ENCODE results near the gene CCDC87.

CCDC87 gene

DNA sequence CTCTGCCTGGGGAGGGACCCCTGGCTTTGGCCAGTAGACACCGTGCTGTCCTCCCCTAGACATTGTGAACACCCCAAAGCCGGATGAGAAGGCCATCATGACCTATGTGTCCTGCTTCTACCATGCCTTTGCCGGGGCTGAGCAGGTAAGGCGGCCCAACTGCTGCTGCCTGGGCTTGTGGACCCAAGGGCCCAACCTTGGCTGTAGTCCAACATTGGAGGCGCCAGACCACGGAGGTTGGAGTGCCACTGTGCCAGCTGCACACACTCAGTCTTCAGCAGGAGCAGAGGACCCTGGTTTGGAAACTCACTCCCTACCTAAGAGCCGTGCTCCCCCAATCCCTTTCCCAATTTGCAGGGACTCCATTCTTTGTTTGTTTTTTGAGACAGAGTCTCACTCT lies 36.8 kb downstream of the CCDC87 start:
- Histone ChIP-seq H3K27me3 (ENCODE audit: insufficient read depth, poor library complexity, severe bottlenecking) (peaks cover 3% of the 10 kb centered on the region), H3K27ac (ENCODE audit: poor library complexity, severe bottlenecking) (no peak overlapping the region), H3K9me3 (ENCODE audit: severe bottlenecking) (no peaks in the 10 kb centered on the region), H3K36me3 (ENCODE audit: low read depth) (no peaks in the 10 kb centered on the region), H3K4me1 (ENCODE audit: insufficient read depth, poor library complexity, severe bottlenecking) (no peaks in the 10 kb centered on the region), H3K4me3 (ENCODE audit: severe bottlenecking) (no peak overlapping the region)
- TF ChIP-seq, protein P1, sequence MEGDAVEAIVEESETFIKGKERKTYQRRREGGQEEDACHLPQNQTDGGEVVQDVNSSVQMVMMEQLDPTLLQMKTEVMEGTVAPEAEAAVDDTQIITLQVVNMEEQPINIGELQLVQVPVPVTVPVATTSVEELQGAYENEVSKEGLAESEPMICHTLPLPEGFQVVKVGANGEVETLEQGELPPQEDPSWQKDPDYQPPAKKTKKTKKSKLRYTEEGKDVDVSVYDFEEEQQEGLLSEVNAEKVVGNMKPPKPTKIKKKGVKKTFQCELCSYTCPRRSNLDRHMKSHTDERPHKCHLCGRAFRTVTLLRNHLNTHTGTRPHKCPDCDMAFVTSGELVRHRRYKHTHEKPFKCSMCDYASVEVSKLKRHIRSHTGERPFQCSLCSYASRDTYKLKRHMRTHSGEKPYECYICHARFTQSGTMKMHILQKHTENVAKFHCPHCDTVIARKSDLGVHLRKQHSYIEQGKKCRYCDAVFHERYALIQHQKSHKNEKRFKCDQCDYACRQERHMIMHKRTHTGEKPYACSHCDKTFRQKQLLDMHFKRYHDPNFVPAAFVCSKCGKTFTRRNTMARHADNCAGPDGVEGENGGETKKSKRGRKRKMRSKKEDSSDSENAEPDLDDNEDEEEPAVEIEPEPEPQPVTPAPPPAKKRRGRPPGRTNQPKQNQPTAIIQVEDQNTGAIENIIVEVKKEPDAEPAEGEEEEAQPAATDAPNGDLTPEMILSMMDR (IDR thresholded peaks at IDR 0.05; ENCODE audit: poor library complexity, severe bottlenecking), result no peak
- no peak for DNase-seq (ENCODE audit: low spot score)
- no peak for ATAC-seq (ENCODE audit: low read depth)

DNA sequence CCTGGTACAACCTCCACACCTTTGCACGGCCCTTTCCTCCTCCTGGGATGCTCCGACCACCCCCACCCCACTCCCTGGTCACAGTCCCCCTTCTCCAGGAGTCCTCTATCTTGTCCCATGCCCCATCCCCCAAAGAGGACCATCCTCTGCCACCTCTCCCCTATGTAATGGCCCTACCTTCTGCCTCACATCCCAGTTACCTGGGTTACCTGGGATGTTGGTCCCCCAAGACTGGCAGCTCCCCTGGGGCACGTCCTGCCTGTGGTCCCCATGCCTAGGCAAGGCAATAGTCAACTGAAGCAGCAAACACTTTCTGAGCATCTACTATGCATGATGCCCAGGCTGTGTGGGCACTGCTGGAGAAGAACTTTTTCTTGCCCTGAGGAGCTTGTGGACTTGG lies 37.4 kb downstream of the CCDC87 start:
- Histone ChIP-seq H3K4me3 (ENCODE audit: severe bottlenecking) (no peak overlapping the region), H3K36me3 (ENCODE audit: low read depth) (no peaks in the 10 kb centered on the region), H3K4me1 (ENCODE audit: insufficient read depth, poor library complexity, severe bottlenecking) (no peaks in the 10 kb centered on the region), H3K27ac (ENCODE audit: poor library complexity, severe bottlenecking) (no peak overlapping the region), H3K9me3 (ENCODE audit: severe bottlenecking) (no peaks in the 10 kb centered on the region), H3K27me3 (ENCODE audit: insufficient read depth, poor library complexity, severe bottlenecking) (peaks cover 3% of the 10 kb centered on the region)
- TF ChIP-seq, protein P1 (IDR thresholded peaks at IDR 0.05; ENCODE audit: poor library complexity, severe bottlenecking), result no peak
- no peak for DNase-seq (ENCODE audit: low spot score)
- ATAC-seq (ENCODE audit: low read depth), result no peak

DNA sequence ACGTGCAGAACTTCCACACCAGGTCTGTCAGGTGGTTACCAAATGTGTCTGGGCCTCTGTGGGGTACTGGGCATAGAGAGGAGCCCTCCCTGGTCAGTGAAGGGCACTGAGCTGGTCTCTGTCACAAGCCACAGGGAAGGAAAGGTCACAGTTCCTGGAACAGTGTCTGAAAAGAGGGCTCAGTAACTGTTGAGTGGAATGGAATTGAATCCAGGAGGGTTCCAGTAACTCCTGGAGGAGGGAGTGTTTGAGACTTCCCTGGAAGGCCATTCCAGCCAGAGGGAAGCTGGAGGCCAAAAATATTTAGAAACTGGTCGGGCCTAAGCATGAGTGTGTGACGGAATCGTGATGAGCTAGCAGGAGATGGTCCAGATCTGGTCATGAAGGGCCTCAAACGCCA lies 38.3 kb downstream of the CCDC87 start:
- no peak for ATAC-seq (ENCODE audit: low read depth)

DNA sequence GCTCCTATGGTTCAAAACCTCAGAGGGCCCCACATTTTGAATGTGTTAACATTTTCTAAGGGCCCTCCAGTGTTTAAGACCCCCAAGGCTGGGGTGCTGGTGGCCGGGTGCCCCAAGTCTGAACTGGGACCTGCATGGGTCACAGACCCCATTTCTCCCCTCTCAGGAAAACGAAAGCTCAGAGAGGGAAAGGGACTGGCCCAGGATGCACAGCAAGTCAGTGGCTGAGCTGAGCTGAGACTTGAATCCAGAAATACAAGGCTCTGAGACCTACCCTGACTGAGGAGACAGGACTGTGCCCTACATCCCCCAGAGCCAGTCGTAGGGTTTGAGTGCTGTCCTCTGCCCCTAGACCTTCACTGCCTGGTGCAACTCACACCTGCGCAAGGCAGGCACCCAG lies 42.0 kb downstream of the CCDC87 start:
- H3K36me3 ChIP-seq (ENCODE audit: low read depth), result no peaks in the 10 kb centered on the region
- DNase-seq (ENCODE audit: low spot score) (no peak), ATAC-seq (ENCODE audit: low read depth) (no peak)
- H3K9me3 ChIP-seq (ENCODE audit: severe bottlenecking), result no peaks in the 10 kb centered on the region
- TF ChIP-seq, protein P1 (IDR thresholded peaks at IDR 0.05; ENCODE audit: poor library complexity, severe bottlenecking), result no peak
- H3K27ac ChIP-seq (ENCODE audit: poor library complexity, severe bottlenecking), result no peak overlapping the region
- H3K4me1 ChIP-seq (ENCODE audit: insufficient read depth, poor library complexity, severe bottlenecking), result no peaks in the 10 kb centered on the region
- H3K4me3 ChIP-seq (ENCODE audit: severe bottlenecking), result no peak overlapping the region
- no peaks in the 10 kb centered on the region for H3K27me3 ChIP-seq (ENCODE audit: insufficient read depth, poor library complexity, severe bottlenecking)

More for the DNA sequence above, 38.3 kb downstream of the CCDC87 start:
- no peaks in the 10 kb centered on the region for H3K4me1 ChIP-seq (ENCODE audit: insufficient read depth, poor library complexity, severe bottlenecking)
- TF ChIP-seq, protein P1 (IDR thresholded peaks at IDR 0.05; ENCODE audit: poor library complexity, severe bottlenecking), result no peak
- H3K36me3 ChIP-seq (ENCODE audit: low read depth), result no peaks in the 10 kb centered on the region
- DNase-seq (ENCODE audit: low spot score), result no peak
- no peaks in the 10 kb centered on the region for H3K9me3 ChIP-seq (ENCODE audit: severe bottlenecking)
- H3K4me3 ChIP-seq (ENCODE audit: severe bottlenecking), result no peak overlapping the region
- H3K27ac ChIP-seq (ENCODE audit: poor library complexity, severe bottlenecking), result no peak overlapping the region
- peaks cover 3% of the 10 kb centered on the region for H3K27me3 ChIP-seq (ENCODE audit: insufficient read depth, poor library complexity, severe bottlenecking)

DNA sequence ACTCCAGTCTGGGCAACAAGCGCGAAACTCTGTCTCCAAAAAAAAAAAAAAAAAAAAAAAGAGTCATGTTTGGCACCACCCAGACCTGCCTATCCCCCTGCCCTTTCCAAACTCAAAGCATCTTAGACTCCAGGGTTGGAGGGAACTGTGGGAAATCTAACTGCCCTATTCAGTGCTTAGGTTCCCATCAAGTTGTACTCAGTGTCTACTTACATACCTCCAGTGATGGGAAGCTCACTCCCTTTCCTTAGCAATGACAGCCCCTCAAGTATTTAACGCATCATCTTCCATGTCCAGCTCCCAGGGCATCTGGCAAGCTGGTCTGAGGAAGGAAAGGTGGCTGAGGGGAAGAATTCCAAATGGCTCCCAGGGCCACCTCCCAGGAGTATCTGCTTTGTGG lies 43.2 kb downstream of the CCDC87 start:
- TF ChIP-seq, protein P1 (IDR thresholded peaks at IDR 0.05; ENCODE audit: poor library complexity, severe bottlenecking), result no peak
- H3K36me3 ChIP-seq (ENCODE audit: low read depth), result no peaks in the 10 kb centered on the region
- no peak overlapping the region for H3K27ac ChIP-seq (ENCODE audit: poor library complexity, severe bottlenecking)
- no peak overlapping the region for H3K4me3 ChIP-seq (ENCODE audit: severe bottlenecking)
- no peaks in the 10 kb centered on the region for H3K9me3 ChIP-seq (ENCODE audit: severe bottlenecking)
- H3K4me1 ChIP-seq (ENCODE audit: insufficient read depth, poor library complexity, severe bottlenecking), result no peaks in the 10 kb centered on the region
- H3K27me3 ChIP-seq (ENCODE audit: insufficient read depth, poor library complexity, severe bottlenecking), result no peaks in the 10 kb centered on the region
- ATAC-seq (ENCODE audit: low read depth), result no peak
- no peak for DNase-seq (ENCODE audit: low spot score)

Data from RWPE2 (cell line).